Activated CD4-positive, alpha-beta T cell treated with anti-CD3 and anti-CD28 coated beads for 1 hour (primary cell): Measurements from ENCODE around the gene CHRNA4.

Source experiments
- DNase-seq: peaks from one replicate; pipeline ENCODE4 v3.0.0-alpha.2; 2020

Gene CHRNA4

DNA sequence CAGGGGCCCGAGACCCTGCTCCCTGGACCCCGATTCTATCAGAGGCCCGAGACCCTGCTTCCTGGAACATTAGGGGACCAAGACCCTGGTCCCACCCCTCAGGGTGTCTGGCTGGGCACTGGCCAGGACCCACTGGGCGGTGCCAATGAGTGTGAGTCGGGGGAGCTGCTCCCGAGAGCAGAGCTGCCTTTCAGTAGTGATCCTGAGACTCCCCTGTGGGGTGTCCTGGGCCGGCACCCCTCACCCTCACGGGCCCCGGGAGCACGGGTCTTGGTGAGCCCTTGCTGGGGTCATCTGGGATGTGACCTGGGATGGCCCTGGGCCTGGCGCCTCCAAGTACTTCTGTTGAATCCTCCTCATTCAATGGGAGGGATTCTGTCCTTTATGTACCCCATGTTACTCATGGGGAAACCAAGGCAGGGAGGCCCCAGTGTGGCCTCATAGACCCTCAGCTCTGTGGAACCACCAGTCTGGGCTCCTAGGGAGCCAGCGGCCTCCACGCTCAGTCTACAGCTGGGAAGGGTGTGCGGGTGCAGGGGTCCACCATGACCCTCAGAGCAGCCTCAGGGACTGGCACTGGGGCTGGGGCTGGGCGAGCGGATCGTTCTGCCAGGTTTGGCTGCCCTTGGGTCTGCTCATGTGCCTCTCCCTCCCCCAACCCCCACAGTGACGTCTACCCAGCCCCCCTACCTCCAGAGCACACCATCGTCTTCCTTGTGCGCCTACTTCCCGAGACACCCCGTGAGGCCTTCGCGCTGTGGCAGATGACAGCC is 42.6 kb downstream of the CHRNA4 start:
- DNase-seq, result no peak

- DNase-seq, result no peak
Observed at GRCh38 chr20:63317601-63318291, 43.4 kb downstream of the CHRNA4 start.

DNA sequence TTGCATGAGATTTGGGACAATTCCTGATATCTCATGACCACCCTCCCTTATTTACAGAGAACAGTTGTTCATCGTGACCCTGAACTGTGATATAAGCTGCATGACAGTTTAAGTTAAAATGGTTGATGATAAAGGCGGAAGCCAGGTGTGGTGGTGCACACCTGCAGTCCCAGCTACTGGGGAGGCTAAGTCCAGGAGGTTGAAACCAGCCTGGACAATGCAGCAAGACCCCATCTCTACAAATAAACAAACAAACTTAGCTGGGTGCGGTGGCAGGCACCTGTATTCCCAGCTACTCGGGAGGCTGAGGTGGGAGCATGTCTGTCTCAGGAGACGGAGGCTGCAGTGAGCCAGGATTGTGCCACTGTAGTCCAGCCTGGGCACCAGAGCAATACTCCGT is 44.1 kb downstream of the CHRNA4 start:
- no peak for DNase-seq

DNA sequence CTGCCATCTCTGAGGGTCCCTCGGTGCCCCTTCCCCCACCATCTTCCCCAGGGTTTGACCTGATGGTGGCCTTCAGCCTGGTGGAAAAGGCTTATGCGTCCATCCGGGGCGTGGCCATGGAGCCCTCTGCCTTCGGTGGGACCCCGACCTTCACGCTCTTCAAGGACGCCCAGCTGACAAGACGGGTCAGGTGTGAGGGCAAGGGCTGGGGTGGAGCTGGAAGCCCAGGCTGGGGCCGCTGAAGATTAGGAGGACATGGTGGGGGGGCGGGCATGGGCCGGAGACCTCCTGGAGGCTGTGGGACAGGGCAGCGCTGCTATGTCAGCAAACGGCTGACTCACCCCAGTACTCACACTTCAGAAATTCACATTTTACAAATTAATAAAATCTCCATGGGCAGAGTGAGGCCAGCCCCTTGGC is 44.6 kb downstream of the CHRNA4 start:
- no peak for DNase-seq

DNA sequence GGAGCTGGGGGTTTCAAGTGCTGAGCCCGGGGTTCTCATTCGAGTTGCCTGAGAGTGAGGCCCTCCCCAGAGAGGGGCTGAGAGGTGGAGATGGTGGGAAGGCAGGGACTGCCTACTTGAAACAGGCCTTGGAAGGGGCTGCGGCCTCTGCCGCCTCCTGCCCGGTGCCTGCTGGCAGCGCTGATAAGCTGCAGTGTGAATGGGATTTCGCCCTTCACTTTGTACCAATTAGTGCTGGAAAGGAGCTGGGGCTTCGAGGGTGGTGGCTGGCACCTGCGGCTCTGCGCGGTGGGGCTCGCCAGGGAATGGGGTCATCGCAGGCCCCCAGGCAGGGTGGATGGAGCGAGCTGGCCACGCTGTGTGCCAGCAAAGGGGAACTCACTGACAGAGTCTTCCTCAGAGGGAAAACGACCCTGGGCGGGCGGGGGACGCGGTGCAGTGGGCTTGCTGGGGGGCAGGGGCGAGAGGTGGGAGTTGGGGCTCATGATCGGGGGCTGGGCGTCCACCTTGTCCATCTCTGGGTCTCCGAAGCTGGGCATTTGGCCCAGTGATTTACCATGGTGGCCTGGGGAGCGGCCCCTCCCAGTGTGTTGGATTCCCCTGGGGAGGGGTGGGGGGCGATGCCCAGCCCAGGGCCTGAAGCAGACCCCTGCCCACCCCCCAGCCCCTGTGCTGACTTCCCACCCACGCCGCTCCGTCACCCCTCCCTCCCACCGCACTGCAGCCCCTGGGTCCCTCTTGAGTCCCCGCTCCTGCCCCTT is 45.2 kb downstream of the CHRNA4 start:
- DNase-seq, result no peak

- no peak for DNase-seq
Observed at GRCh38 chr20:63315240-63315689, 45.9 kb downstream of the CHRNA4 start.

GRCh38 chr20:63314566-63315239 is 46.4 kb downstream of the CHRNA4 start:
- no peak for DNase-seq

- no peak for DNase-seq
Observed at GRCh38 chr20:63314015-63314471, 47.1 kb downstream of the CHRNA4 start.

DNA sequence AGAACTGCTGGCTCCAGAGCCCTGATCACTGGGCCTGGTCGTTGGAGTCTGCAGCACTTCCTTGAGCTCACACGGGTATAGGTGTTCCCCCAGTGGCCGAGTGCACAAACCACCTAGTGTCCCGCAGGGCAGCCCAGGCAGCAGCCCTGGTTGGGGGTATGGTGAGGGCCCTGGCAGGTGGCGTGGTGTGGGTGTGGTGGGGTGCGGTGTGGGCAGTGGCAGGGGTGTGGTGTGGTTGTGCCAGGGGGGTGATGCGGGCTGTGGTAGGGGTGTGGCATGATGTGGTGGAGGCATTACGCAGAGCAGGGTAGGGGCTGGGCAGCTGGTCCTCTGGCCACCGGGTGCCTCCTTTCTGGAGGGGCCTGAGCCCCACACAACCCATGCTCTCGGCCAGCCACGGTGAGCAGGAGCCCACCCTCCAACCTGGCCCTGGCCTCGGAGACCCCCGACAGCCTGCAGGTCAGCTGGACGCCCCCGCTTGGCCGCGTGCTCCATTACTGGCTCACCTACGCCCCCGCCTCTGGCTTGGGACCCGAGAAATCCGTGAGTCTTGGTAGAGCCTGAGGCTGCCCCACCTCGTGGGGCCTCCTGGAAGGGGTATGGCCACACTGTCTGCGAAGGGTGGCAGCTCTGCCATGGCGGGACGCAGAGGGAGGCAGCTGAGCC is 47.7 kb downstream of the CHRNA4 start:
- DNase-seq, result no peak

DNA sequence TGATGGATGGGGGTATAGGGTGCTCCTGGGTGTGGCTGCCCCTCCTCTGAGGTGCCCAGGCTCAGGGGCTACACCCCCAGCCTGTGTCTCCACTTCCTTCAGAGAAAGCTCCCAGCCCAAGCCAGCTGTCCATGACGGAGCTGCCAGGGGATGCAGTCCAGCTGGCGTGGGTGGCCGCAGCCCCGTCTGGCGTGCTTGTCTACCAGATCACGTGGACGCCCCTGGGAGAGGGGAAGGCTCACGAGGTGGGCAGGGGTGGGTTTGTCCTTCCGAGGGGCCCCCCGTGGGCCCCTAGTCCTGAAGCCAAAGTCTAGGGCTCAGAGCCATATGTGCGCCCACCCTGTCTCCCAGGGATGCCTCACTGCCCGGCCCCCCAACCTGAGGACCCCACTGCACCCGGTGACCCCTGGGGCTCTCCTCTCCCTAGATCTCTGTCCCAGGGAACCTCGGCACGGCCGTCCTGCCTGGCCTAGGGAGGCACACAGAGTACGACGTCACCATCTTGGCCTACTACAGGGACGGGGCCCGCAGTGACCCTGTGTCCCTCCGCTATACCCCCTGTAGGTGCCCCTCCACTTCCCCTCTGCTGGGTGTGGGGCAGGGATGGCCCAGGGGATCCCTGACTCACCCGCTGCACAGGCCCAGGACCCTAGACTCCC is 48.3 kb downstream of the CHRNA4 start:
- no peak for DNase-seq

GRCh38 chr20:63312273-63312672 is 48.9 kb downstream of the CHRNA4 start:
- no peak for DNase-seq

GRCh38 chr20:63311833-63312243 is 49.3 kb downstream of the CHRNA4 start:
- no peak for DNase-seq

DNA sequence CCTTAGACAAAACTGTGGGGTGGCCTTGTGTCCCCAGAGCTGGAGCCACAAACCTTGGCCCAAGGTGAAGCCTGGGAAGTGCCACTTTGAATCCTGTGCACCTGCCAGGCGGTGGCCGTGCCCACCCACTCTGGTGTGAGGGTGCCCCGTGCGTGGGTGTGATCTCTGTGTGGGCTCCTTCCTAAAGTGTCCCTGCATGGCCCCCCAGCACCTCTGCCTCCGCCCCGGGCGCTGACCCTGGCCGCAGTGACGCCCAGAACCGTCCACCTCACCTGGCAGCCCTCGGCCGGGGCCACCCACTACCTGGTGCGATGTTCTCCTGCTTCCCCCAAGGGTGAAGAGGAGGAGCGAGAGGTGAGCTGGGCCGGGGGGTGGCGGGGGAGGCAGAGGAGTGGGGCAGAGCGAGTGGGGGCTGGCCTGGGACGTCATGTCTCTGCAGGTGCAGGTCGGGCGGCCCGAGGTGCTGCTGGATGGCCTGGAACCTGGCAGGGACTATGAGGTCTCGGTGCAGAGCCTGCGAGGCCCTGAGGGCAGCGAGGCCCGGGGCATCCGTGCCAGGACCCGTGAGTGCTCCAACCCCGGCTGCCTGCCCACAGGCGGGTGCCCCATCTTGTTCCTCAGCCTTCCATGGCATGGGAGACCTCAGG is 49.8 kb downstream of the CHRNA4 start:
- no peak for DNase-seq

DNA sequence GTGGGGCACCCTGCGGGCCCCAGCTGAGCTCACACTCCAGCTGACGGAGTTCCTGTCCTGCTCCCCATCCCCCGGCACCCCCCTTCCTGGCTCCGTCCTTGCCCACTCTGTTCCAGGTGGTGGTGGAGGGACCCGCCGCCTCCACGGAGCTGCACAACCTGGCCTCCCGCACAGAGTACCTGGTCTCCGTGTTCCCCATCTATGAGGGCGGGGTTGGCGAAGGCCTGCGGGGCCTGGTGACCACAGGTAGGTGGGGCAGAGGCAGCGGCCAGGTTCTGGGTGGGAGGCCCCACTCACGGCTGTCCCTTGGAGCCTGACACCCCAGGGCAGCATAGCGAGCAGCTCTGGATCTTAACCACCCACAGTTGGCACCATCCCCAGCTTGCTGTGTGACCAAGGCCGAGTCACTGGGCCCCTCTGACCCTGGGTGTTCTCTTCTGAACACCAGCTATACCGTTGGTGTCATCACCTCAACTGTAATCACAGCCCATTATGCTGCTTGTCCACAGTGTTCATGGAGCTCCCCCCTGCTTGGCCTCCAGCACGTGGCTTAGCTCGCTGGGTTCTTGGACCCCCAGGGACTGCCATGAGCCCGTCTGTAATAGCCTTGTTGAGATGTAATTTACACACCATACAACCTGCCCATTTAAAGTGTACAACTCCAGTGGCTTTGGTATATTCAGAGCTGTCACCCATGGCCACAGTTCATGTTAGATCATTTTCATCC is 50.7 kb downstream of the CHRNA4 start:
- DNase-seq, result no peak

- DNase-seq, result no peak
Observed at GRCh38 chr20:63309261-63310071, 51.7 kb downstream of the CHRNA4 start.

- DNase-seq, result no peak
Observed at GRCh38 chr20:63308218-63308911, 52.8 kb downstream of the CHRNA4 start.

- no peak for DNase-seq
Observed at GRCh38 chr20:63307538-63308217, 53.5 kb downstream of the CHRNA4 start.
